Left lung (tissue), 10 donors: ENCODE results near the gene IPO8. TPM values are rescaled to one million over a fixed set of nuclear protein-coding genes. Genes with fewer than 3 reads are reported as not detected.
"Not testable (repeated sequence)": the region's sequence is repeated elsewhere in the genome, so short reads cannot be mapped to it uniquely, and the experiment has no call there.

Experiments used
- ATAC-seq: fragments of 200-7000 bp; cut with Tn5 transposase; one replicate; pipeline ENCODE4 v1.9.1; 2020; ENCODE audit warnings: moderate library complexity
- DNase-seq, 4 donors: peaks; one replicate each; pipeline ENCODE4 v3.0.0-alpha.2; 2013 to 2020
- H3K27ac ChIP-seq, 2 donors: fragments of 200-600 bp; sonication (generic) in 1 of 2; one replicate each; pipeline versions ENCODE4 v1.5.0 to v1.8.0; 2020 to 2021
- H3K27me3 ChIP-seq, 2 donors: fragments of 200-600 bp; sonication (generic) in 1 of 2; one replicate each; pipeline versions ENCODE4 v1.5.0 to v1.8.0; 2020 to 2021
- H3K36me3 ChIP-seq, 2 donors: fragments of 200-600 bp; sonication (generic) in 1 of 2; one replicate each; pipeline versions ENCODE4 v1.5.0 to v1.8.0; 2020 to 2021
- H3K4me1 ChIP-seq, 2 donors: fragments of 200-600 bp; one replicate each; pipeline ENCODE4 v1.8.0; 2021
- H3K4me3 ChIP-seq, 2 donors: fragments of 200-600 bp; sonication (generic) in 1 of 2; one replicate each; pipeline versions ENCODE4 v1.5.0 to v1.8.0; 2020 to 2021; ENCODE audit warnings: mild to moderate bottlenecking in 1 of 2
- H3K9me3 ChIP-seq, 2 donors: fragments of 200-600 bp; sonication (generic) in 1 of 2; one replicate each; pipeline versions ENCODE4 v1.5.0 to v1.8.0; 2020 to 2021
- CTCF ChIP-seq, 2 donors: fragments of 200-600 bp; sonication (generic) in 1 of 2; IDR thresholded peaks; one replicate each; pipeline versions ENCODE4 v1.5.0 to v1.8.0; 2021; ENCODE audit warnings: antibody characterized with exemption in 2 of 2
- intact Hi-C, 2 donors: fragments of 100-400 bp; cut with DNase I; formaldehyde crosslinking; loops; one replicate each; pipeline versions ENCODE4 v1.11.2 to v1.14.2; 2022
- polyA plus RNA-seq, 6 donors: library from polyadenylated mRNA; unstranded; fragments of 120-200 nt; gene quantifications; one replicate each; pipeline ENCODE4 v1.2.1, GENCODE V29; 2013; ENCODE audit not compliant: insufficient read length in 6 of 6
- total RNA-seq, 2 donors: library from RNA; stranded (reverse); fragmentation: NEBNext Ultra II Directional; extraction: Animal tissue kit (Norgen Biotek cat#: 25700); gene quantifications; one replicate each; pipeline ENCODE4 v1.2.1, GENCODE V29; 2021
- donor health status: DM: no; HTN: yes; CAD: no.
- donor health status: DM: no; HTN: no; CAD: no.

The IPO8 gene
- total and polyA plus RNA-seq, 8 donors: 45.6 to 53.6 (median 49.8) TPM

GRCh38 chr12:30613119-30613830 is 82.4 kb downstream of the IPO8 start:
- H3K27ac ChIP-seq: no peak overlapping the region

GRCh38 chr12:30610718-30611117 is 85.0 kb downstream of the IPO8 start:
- DNase-seq (no peak), ATAC-seq (no peak)
- intact Hi-C loops: no loop called here
- Histone ChIP-seq H3K27ac (no peak overlapping the region), H3K4me3 (no peak overlapping the region), H3K9me3 (peaks cover 0 to 6% of the 10 kb centered on the region in 2 donors), H3K27me3 (no peaks in the 10 kb centered on the region), H3K36me3 (no peaks in the 10 kb centered on the region), H3K4me1 (no peaks in the 10 kb centered on the region)
- no peak for TF ChIP-seq CTCF (IDR thresholded peaks at IDR 0.05)

More at GRCh38 chr12:30613119-30613830, 82.4 kb downstream of the IPO8 start:
- no peak for DNase-seq
- Histone ChIP-seq H3K4me3 (no peak overlapping the region), H3K36me3 (no peaks in the 10 kb centered on the region), H3K27me3 (no peaks in the 10 kb centered on the region), H3K9me3 (peaks cover 0 to 4% of the 10 kb centered on the region in 2 donors), H3K4me1 (no peaks in the 10 kb centered on the region)
- ATAC-seq: peak; percentile 62
- intact Hi-C loops: no loop called here
- no peak for TF ChIP-seq CTCF (IDR thresholded peaks at IDR 0.05)

GRCh38 chr12:30609819-30610218 is 85.8 kb downstream of the IPO8 start:
- H3K36me3 ChIP-seq, H3K4me3 ChIP-seq, ATAC-seq, intact Hi-C loops, H3K4me1 ChIP-seq, H3K9me3 ChIP-seq, H3K27ac ChIP-seq, DNase-seq, H3K27me3 ChIP-seq: not testable (repeated sequence)

- H3K4me3 ChIP-seq, ATAC-seq, H3K27me3 ChIP-seq, H3K27ac ChIP-seq, H3K4me1 ChIP-seq, H3K36me3 ChIP-seq, intact Hi-C loops: not testable (repeated sequence)
- DNase-seq: peak in 1 of 4 donors; percentile 4
- H3K9me3 ChIP-seq: peaks cover 0 to 17% of the 10 kb centered on the region in 2 donors
Observed at GRCh38 chr12:30604302-30604701, 91.4 kb downstream of the IPO8 start.

GRCh38 chr12:30603129-30603528 is 92.5 kb downstream of the IPO8 start:
- no peak overlapping the region for H3K27ac ChIP-seq
- H3K4me1 ChIP-seq: no peaks in the 10 kb centered on the region
- no peak for DNase-seq
- peaks cover 0 to 17% of the 10 kb centered on the region in 2 donors for H3K9me3 ChIP-seq
- no peak for TF ChIP-seq CTCF (IDR thresholded peaks at IDR 0.05)
- H3K4me3 ChIP-seq: no peak overlapping the region
- H3K27me3 ChIP-seq: no peaks in the 10 kb centered on the region
- ATAC-seq: no peak
- H3K36me3 ChIP-seq: no peaks in the 10 kb centered on the region
- intact Hi-C loops: no loop called here

GRCh38 chr12:30602678-30603077 is 93.0 kb downstream of the IPO8 start:
- intact Hi-C loops: no loop called here
- no peak for TF ChIP-seq CTCF (IDR thresholded peaks at IDR 0.05)
- Histone ChIP-seq H3K4me3 (no peak overlapping the region), H3K4me1 (no peaks in the 10 kb centered on the region), H3K27ac (no peak overlapping the region), H3K9me3 (peaks cover 0 to 15% of the 10 kb centered on the region in 2 donors), H3K36me3 (no peaks in the 10 kb centered on the region), H3K27me3 (no peaks in the 10 kb centered on the region)
- DNase-seq (no peak), ATAC-seq (no peak)
